Adipose tissue (tissue), 3 donors: ENCODE results near the gene SOD3. TPM values are rescaled to one million over a fixed set of nuclear protein-coding genes. Genes with fewer than 3 reads are reported as not detected.
A peak's percentile ranks its signal among the peaks of the same experiment; 100 is the strongest.

Experiments used
- H3K27ac ChIP-seq: one replicate; pipeline ENCODE4 v1.5.1; 2013; ENCODE audit warnings: low read depth, low read length
- WGBS, 3 donors: extraction: QIAGEN DNeasy Blood & Tissue Kit; methylation state at CpG; one replicate each; pipeline ENCODE4 v1.1.7; 2013; 5-methylcytosine and 5-hydroxymethylcytosine counted together
- polyA plus RNA-seq, 3 donors: library from polyadenylated mRNA; stranded (reverse); fragments of 200-250 nt; gene quantifications; one replicate each; pipeline ENCODE4 v1.2.3, GENCODE V29; 2013
- donor health status: healthy with polysubstance abuse.
- donor health status: Bipolar disorder and iron deficiency.
- donor health status: healthy.

The SOD3 gene
- polyA plus RNA-seq, 3 donors, result 31.2 to 117 (median 50.0) TPM

DNA sequence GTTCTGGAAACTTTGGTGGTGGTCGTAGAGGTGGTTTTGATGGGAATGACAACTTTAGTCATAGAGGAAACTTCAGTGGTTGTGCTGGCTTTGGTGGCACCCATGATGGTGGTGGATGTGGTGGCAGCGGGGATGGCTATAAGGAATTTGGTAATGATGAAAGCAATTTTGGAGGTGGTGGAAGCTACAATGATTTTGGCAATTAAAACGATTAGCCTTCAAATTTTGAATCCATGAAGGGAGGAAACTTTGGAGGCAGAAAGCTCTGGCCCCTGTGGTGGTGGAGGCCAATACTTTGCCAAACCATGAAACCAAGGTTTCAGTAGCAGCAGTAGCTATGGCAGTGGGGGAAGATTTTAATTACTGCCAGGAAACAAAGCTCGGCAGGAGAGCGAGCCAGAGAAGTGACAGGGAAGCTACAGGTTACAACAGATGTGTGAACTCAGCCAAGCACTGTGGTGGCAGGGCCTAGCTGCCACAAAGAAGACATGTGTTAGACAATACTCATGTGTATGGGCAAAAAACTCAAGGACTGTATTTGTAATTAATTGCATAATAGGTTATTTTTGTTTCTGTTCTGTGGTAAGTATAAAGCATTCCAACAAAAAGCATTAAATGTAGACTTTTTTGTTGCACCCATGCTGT lies 23.2 kb upstream of the SOD3 start:
- H3K27ac ChIP-seq, result no peak overlapping the region
- 77 to 86% (median 82%) methylated on average over 5 of the region's 5 CpGs for WGBS, 3 donors

DNA sequence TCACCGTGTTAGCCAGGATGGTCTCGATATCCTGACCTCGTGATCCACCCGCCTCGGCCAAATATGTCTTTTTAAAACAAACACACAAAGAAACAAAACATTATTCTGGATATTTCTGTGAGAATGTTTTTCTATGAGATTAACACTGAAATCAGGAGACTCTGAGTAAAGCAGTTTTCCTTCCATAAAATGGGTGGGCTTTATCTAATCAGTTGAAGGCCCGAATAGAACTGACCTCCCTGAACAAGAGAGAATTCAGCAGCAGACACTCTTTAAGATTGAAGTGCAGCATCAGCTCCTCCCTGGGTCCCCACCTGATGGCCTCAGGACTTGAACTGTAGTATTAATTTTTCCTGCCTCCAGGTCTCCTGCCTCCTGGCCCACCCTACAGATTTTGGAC lies 22.4 kb upstream of the SOD3 start:
- no peak overlapping the region for H3K27ac ChIP-seq
- 95% methylated on average over 6 of the region's 6 CpGs for WGBS, 3 donors

DNA sequence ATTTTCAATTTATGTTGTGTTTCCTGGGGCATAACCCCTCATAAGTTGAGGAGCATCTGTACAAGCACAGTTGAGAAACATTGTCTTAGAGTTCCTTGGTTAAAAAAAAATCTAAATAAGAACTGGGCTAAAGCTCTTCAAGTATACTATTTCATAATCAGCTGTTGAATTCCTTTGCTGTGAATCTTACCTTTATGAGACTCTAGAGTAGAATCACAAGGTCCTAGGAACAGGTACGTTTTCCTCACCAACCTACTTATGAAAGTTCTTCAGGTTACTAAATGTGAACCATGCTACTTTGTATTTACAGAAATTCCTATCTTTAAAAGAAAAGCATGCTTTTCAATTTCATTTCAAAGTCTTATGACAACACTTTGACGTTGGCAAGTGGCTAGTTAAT lies 20.9 kb upstream of the SOD3 start:
- no peak overlapping the region for H3K27ac ChIP-seq
- WGBS, 3 donors, result 11 to 38% (median 38%) methylated on average over 2 of the region's 2 CpGs

DNA sequence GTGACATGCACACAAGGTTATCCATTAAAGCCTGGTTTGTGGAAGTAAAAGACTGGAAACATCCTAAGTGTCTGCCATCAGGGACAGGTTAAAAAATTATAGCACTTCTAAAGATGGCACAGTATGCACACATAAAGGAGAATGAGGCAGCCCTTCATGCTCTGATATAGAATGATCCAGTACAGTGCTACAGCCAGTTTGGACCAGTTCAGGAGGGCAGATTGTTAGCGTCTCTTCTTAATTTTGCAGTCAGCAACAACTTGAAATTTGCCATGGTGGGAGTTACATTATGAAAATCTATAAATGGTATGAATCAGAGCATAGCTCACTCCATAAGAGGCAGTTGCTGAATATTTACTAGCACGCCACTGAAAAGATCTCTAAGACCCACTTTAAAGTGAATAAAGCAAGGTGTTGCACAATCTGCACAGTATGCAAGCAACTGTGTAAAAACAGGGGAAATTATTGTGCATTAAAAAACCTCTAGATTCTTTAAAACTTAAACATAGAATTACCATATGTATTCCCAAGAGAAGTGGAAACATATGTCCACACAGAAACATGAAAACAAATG lies 20.3 kb upstream of the SOD3 start:
- WGBS, 3 donors, result 72 to 89% (median 72%) methylated on average over 2 of the region's 2 CpGs
- H3K27ac ChIP-seq, result no peak overlapping the region

DNA sequence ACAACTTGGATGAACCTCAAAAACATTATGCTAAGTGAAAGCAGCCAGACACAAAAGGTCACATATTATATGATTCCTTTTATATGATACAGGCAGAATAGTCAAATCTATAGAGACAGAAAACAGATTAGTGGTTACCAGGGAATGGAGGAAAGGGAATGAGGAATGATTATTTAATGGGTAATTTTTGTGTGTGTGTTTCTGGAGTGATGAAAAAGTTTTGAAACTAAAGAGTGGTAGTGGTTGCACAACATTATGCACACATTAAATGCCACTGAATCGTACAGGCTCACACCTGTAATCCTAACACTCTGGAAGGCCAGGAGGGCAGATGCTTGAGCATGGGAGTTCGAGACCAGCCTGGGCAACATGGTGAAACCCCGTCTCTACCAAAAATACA lies 19.6 kb upstream of the SOD3 start:
- no peak overlapping the region for H3K27ac ChIP-seq
- 79 to 90% (median 81%) methylated on average over 3 of the region's 3 CpGs for WGBS, 3 donors

DNA sequence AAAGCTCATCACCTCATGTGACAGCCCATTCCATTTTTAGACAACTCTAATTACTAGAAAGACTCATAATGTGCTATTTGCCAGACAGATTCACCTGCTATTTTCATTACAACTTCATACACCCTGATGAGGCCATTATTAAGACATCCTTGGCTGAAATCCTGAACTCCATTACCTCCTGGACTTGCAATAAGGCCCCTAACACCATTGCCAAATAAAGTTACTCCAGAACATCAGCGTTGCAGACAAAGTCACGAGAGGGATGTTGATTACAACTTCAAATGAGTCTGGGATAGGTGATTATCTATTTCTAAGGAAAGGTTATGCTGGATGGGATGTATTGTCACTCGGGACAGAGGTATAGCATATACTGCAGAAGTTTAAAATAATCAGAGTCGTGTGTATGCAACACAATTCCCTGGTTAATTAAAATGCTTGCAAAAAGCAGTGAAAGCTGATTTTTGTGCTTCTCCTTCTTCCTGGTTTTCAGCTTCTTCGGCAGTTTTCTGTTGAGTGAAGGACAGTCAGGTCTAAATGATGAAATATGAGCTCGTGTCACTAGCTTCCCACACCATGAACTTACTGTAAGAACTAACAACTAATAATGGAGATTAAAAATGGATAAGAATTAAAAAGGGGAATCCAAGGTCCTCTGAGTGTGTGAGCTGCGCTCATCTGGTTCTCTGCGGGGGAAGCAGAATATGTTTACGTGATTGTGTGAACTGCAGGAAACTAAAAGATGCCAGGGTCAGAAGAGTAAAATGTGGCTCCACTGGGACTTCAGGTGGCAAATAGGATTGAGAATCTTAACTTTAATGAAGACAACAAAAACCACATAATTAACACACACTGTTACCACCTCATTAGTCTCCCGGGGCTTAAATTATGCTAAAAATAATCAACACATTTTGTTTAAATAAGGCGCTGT lies 17.6 kb upstream of the SOD3 start:
- 47 to 61% (median 49%) methylated on average over 11 of the region's 11 CpGs for WGBS, 3 donors
- H3K27ac ChIP-seq, result no peak overlapping the region

DNA sequence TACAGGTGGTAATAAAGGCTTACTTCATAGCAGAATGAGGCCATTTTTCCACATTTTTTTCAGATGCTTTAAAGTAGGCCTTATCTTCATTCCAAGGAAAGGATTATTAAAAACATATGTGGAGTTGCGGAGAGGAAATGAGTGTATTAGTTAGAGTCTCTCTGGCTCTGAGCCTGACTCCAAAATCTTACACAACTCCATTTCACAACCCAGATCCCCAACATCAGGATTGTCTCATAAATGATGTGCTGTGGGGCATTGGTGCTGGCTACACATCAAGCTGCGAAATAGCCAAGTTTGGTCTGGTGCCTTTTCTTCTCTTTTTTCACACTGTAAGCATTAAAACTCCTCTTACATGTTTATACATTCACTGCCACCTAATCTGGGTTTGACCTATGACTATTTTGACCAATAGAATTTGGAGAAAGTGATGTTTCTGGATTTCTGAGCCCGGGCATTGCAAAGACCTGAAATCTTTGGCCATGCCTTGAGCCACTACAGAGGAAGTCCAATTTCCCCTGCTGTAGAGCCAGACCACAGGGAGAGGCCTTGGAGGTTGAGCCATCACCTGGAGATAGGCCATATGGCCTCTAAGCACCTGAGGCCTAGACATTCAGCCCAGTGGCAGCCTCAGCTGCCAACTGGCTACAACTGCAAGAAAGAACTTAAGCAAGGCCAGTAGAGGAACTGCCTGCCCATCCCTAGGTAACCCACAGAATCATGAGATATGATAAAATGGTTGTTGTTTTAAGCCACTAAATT lies 16.7 kb upstream of the SOD3 start:
- WGBS, 3 donors, result 31 to 60% (median 38%) methylated on average over 3 of the region's 3 CpGs
- no peak overlapping the region for H3K27ac ChIP-seq

DNA sequence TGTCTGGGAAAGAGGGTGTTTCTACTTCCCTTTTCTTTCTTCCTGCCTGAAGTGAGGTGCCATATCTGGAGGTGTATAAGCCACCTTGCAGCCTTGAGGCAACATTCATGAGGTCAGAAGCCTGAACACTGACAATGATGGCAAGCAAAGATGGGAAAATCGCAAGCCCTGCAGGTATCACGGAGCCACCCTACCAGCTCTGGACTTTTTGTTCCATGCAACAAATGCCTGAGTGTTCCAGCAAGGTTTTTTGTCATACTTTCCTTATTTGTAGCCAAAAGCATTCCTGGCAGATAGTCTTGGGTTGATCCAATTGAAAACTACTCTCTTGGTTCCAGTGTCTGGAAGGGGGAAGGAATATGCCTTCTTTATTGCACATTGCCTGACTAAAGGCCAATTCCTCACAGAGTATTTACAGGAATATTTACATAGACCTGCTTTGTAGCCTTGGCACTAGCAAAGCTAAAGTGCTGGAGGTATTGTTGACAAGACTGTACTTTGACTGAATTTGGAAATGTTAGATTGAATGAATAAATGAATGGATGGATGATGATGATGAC lies 14.4 kb upstream of the SOD3 start:
- WGBS, 3 donors, result 89 to 93% (median 92%) methylated on average over 2 of the region's 2 CpGs
- no peak overlapping the region for H3K27ac ChIP-seq

DNA sequence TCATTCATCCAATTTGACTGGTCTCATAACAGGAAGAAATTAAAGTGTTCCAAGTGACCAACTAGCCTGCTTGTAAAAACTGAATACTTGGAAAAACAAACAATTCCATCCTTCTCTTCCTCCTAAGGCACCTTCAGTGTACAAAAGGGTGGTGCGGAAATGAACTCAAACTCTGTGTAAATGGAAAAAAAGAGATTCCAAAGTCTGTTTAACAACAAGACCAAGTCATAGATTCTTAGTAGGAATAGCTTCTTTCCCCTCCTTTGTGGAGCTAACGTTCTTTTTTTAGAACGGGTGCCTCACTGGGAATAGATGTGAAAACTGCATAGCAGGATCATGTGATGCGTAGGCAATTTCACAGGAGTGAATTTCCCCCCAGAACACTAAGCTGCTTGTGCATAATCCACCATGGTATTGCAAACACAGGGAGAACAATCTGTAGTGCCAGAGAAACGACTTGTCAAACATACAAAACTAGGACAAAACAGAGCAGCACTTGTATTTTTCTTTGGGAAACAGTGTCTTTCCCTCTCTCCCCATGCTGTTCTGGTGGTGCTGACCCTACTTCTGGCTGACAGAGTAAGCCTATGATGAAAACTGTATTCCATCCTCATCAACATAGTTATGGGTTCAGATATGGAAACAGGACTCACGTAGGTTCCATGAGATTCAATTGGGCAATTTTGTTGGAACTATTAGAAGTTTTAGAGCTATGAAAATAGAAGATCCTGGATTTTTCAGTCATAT lies 13.2 kb upstream of the SOD3 start:
- WGBS, 3 donors, result 55 to 71% (median 56%) methylated on average over 6 of the region's 6 CpGs
- H3K27ac ChIP-seq, result no peak overlapping the region

DNA sequence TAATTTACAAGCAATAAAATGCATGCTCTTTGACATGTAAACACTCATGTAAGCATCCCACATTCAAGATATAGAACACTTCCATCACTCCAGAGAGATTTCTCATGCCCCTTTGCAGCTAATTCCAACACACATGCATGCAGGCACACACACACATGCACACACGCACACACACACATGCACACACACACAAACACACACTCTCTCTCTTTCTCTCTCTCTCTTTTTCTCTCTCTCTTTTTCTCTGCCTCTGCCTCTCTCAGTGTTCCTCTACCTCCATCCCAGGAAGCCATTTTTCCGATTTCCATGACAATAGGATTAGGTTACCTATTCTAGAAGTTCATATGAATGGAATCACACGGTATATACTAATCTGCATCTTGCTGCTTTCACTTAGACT lies 11.9 kb upstream of the SOD3 start:
- no peak overlapping the region for H3K27ac ChIP-seq
- 73 to 78% (median 77%) methylated on average over 3 of the region's 3 CpGs for WGBS, 3 donors

DNA sequence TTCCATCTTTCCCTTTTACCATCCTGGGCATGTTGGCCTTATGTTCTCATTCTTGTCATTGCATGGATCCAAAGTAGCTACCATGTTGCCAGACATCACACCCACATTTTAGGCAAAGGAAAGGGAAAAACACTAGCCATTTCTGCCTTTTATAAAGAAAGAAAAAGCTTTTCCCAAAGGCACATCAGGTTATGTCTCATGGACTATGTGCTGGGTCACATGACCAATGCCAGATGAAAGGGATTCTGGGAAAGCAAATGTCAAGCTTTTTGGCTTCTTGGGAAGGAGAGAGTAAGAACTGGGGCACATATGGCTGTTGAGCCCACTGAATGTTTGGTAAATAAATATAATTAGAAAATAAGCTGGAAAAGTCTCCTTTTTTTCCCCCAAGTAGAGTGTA lies 4.3 kb upstream of the SOD3 start:
- H3K27ac ChIP-seq, result no peak overlapping the region

DNA sequence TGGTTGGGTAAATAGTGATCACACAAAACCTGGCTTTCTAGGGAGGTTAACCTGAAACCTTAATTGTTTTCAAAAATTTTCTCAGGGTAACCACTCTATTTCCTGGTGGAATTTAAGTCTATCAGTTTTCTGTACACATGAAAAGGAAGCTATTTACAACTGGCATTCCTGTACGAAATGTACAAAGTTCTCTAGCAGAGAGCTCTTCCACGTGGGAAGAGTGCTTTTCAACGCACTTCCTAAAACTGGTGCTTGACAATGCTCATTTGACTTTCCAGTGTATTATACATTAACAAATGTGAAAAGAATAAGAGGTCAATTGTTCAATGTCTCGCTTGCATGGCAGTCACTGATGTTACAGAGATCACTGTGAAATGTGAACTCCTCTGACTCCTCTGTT lies 2.8 kb upstream of the SOD3 start:
- WGBS, 3 donors, result 43 to 72% (median 71%) methylated on average over 4 of the region's 4 CpGs
- no peak overlapping the region for H3K27ac ChIP-seq

DNA sequence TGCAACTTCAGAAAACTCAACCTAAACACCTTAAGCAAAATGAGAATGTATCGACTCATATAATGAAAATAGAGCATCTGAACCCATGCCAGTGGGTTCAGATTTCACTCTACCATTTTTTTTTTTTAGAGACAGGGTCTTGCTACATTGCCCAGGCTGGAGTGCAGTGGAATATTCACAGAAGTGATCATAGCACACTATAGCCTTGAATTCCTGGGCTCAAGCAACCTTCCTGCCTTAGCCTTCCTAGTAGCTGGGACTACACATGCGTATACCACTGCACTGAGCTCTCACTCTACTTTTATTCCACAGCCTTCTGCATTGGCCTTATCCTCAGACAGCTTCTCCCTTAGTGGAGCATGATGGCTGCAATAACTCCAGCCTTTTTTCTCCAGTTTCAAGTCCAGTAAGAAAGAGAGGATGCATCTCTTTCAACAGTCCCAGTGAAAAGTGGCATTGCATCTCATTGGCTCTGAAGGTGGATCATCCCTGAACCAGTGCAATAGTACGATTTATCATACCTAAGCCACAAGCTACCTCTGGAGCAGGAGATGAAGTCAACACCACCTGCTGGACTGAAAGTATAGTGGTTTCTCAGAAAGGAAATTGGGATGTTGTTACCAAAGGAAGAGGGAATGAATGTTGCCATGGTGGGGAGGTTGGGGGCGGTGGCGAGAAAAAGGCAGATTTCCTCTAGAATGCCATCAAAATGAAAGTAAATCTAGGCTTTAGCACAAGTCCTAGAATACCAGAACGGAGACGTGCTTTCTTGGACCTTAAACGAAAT lies 2.0 kb upstream of the SOD3 start:
- WGBS, 3 donors, result 68 to 75% (median 75%) methylated on average over 8 of the region's 8 CpGs
- no peak overlapping the region for H3K27ac ChIP-seq

DNA sequence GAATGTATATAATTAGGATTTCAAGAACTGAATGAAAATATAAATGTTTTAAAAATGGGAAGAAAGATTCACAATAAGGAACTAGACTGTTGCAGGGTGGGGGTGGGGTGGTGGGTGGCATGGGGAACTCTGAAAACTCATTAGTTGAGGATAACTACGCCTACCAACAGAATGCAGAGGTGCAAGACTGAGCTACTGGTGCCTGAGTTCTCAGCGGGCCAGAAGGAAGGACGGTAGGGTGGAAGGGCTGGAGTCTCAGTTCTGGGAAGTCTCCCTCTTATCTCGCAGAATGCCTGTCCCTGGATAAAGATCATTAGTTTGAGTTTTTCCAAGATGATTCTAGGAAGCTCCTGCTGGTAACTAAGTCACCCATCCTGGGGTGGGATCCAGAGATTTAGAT lies 1.3 kb upstream of the SOD3 start:
- WGBS, 3 donors, result 43 to 80% (median 45%) methylated on average over 4 of the region's 4 CpGs
- H3K27ac ChIP-seq, result peak overlapping the region; percentile 85

DNA sequence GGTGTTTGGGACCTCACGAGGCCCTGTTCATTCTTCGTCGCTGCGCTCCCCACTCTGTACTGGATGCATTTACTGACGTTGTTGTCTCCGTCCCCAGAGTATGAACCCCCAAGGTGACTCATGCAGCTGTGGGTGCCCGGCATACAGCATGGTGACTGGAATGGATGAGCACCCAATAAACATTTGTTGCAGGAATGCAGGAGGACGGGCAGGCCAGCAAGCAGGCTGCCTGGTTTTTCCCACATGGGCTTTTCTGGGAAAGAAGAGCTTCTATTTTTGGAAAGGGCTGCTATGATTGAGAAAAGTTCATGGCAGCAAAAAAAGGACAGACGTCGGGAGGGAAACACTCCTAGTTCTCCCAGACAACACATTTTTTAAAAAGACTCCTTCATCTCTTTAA lies 893 bp upstream of the SOD3 start:
- WGBS, 3 donors, result 49 to 63% (median 55%) methylated on average over 10 of the region's 10 CpGs
- no peak overlapping the region for H3K27ac ChIP-seq

DNA sequence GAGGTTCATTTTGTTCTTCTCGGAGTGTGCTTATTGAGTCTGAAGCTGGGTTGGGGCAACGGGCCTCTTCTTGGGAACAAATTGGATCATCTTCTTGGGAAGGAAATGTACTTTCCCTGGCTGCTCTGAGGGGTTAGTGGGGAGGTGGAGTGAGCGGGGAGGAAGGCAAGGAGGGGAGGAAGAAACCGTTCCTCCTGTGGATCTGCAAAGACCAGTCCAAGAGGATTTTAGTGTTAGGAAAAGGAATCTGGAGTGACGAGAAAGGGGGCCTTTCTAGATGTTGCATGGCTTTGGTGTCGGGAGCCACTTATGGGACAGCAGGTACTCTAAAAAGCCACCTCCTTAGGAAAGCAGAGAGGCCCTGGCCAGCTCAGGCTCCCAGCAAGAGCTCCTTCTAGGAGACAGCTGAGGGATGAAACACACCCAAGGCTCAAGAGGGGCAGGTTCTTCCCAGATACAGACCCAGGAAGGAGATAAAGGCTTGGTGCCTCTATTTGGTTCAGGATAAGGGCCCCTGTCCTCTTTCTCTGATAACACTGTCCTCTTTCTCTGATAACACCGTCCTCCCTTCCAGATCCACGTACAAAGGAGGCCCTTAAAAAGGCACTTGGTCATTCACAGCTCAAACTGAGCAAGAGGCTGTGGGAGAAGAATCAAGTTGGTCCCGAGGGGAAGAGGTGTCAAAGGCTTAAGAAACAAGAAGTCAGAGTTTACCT lies 451 bp downstream of the SOD3 start:
- 26 to 52% (median 39%) methylated on average over 9 of the region's 9 CpGs for WGBS, 3 donors
- H3K27ac ChIP-seq, result no peak overlapping the region

DNA sequence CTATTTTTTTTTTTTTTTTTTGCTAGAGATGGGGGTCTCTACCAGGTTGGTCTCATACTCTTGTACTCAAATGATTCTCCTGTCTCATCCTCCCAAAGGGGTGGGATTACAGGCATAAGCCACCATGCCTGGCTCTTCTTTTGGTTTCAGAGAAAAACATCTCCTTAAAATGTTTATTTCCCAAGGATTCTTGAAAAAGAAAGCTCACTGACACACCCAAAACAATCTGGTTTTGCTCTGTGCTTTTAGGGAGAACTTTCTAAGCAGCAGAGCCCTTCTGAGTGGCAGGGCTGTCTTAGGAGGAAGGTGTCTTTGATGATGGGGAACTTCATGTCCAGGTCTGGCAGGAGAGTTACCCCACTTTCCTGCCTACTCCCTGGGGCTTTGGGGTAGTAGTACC lies 1.2 kb downstream of the SOD3 start:
- H3K27ac ChIP-seq, result no peak overlapping the region
